ENCODE data around the gene ALDH1L1.

The ALDH1L1 gene

GRCh38 chr3:126054870-126055269 is 125.5 kb downstream of the ALDH1L1 start:
- DNase-seq (ENCODE audit: low read depth, low spot score) = no peak

GRCh38 chr3:126053949-126054569 is 126.3 kb downstream of the ALDH1L1 start:
- no peak for DNase-seq (ENCODE audit: low read depth, low spot score)
